Measurements from ENCODE around the gene CEMIP2.
"Not testable (repeated sequence)": the region's sequence is repeated elsewhere in the genome, so short reads cannot be mapped to it uniquely, and the experiment has no call there.

CEMIP2 gene

GRCh38 chr9:71768388-71769174, at the start of gene CEMIP2:
TSS of gene CEMIP2 (minus strand) at chr9:71768513. CDS start at chr9:71750373, 18,140 bp downstream.
- DNase-seq (ENCODE audit: low read depth), result peak; percentile 93

GRCh38 chr9:71816916-71817451, 48.7 kb upstream of the CEMIP2 start:
- no peak for DNase-seq (ENCODE audit: low read depth)

- DNase-seq (ENCODE audit: low read depth), result no peak
Observed at GRCh38 chr9:71814815-71815214, 46.5 kb upstream of the CEMIP2 start.

GRCh38 chr9:71814226-71814625, 45.9 kb upstream of the CEMIP2 start:
- DNase-seq (ENCODE audit: low read depth), result no peak

- no peak for DNase-seq (ENCODE audit: low read depth)
Observed at GRCh38 chr9:71812385-71812784, 44.1 kb upstream of the CEMIP2 start.

- DNase-seq (ENCODE audit: low read depth), result no peak
Observed at GRCh38 chr9:71808068-71808467, 39.8 kb upstream of the CEMIP2 start.

- DNase-seq (ENCODE audit: low read depth), result peak; percentile 74
Observed at GRCh38 chr9:71806901-71807307, 38.6 kb upstream of the CEMIP2 start.

GRCh38 chr9:71805096-71805495, 36.8 kb upstream of the CEMIP2 start:
- not testable (repeated sequence) for DNase-seq (ENCODE audit: low read depth)

GRCh38 chr9:71801826-71802225, 33.5 kb upstream of the CEMIP2 start:
- DNase-seq (ENCODE audit: low read depth), result no peak

GRCh38 chr9:71797266-71797665, 29.0 kb upstream of the CEMIP2 start:
- DNase-seq (ENCODE audit: low read depth), result no peak

- no peak for DNase-seq (ENCODE audit: low read depth)
Observed at GRCh38 chr9:71796100-71796767, 27.9 kb upstream of the CEMIP2 start.

- DNase-seq (ENCODE audit: low read depth), result no peak
Observed at GRCh38 chr9:71795097-71795813, 26.9 kb upstream of the CEMIP2 start.

GRCh38 chr9:71793386-71794105, 25.2 kb upstream of the CEMIP2 start:
- peak; percentile 27 for DNase-seq (ENCODE audit: low read depth)

- peak; percentile 4 for DNase-seq (ENCODE audit: low read depth)
Observed at GRCh38 chr9:71791875-71792274, 23.6 kb upstream of the CEMIP2 start.

GRCh38 chr9:71790296-71790695, 22.0 kb upstream of the CEMIP2 start:
- no peak for DNase-seq (ENCODE audit: low read depth)

- DNase-seq (ENCODE audit: low read depth), result peak; percentile 63
Observed at GRCh38 chr9:71783120-71783523, 14.8 kb upstream of the CEMIP2 start.

GRCh38 chr9:71781391-71781790, 13.1 kb upstream of the CEMIP2 start:
- no peak for DNase-seq (ENCODE audit: low read depth)

GRCh38 chr9:71780953-71781352, 12.6 kb upstream of the CEMIP2 start:
- DNase-seq (ENCODE audit: low read depth), result no peak

GRCh38 chr9:71778085-71778484, 9.8 kb upstream of the CEMIP2 start:
- DNase-seq (ENCODE audit: low read depth), result no peak

- DNase-seq (ENCODE audit: low read depth), result no peak
Observed at GRCh38 chr9:71774920-71775319, 6.6 kb upstream of the CEMIP2 start.

GRCh38 chr9:71772726-71773125, 4.4 kb upstream of the CEMIP2 start:
- no peak for DNase-seq (ENCODE audit: low read depth)

- no peak for DNase-seq (ENCODE audit: low read depth)
Observed at GRCh38 chr9:71770170-71770569, 1.9 kb upstream of the CEMIP2 start.

Measured in ELR (cell line).